Prostate gland (tissue), 2 donors: ENCODE measurements around the gene TMEM131L. TPM values are rescaled to one million over a fixed set of nuclear protein-coding genes. Genes with fewer than 3 reads are reported as not detected.

Experiments
- DNase-seq: peaks from one replicate; pipeline ENCODE4 v3.0.0-alpha.2; 2019; ENCODE audit warnings: low spot score
- H3K27ac ChIP-seq, 2 donors: fragments of 200-600 bp; sonication (generic); 2 replicates each; pipeline ENCODE4 v1.5.1; 2017 to 2019
- H3K27me3 ChIP-seq: fragments of 200-600 bp; sonication (generic); replicated peaks from 2 replicates; pipeline ENCODE4 v1.5.1; 2019; ENCODE audit not compliant: insufficient read depth
- H3K36me3 ChIP-seq, 2 donors: fragments of 200-600 bp; sonication (generic); 1 replicate in 1 of 2; 2 replicates in 1 of 2; pipeline versions ENCODE4 v1.5.1 to v1.8.1; 2017 to 2019
- H3K4me1 ChIP-seq: fragments of 200-600 bp; sonication (generic); replicated peaks from 2 replicates; pipeline ENCODE4 v1.5.1; 2019
- H3K4me3 ChIP-seq, 2 donors: fragments of 200-600 bp; sonication (generic); 2 replicates each; pipeline ENCODE4 v1.5.1; 2017 to 2019
- H3K9me3 ChIP-seq: fragments of 200-600 bp; sonication (generic); 2 replicates; pipeline ENCODE4 v1.5.1; 2017
- POLR2A ChIP-seq: fragments of 450-650 bp; IDR thresholded peaks from one replicate; pipeline ENCODE4 v1.6.1; 2016; ENCODE audit warnings: antibody characterized with exemption, mild to moderate bottlenecking
- POLR2AphosphoS5 ChIP-seq: sonication (generic); formaldehyde crosslinking; IDR thresholded peaks from one replicate; pipeline ENCODE4 v1.6.1; 2017; ENCODE audit warnings: antibody characterized with exemption
- WGBS: methylation state at CpG from one replicate; pipeline ENCODE4 v1.1.5; 2018; 5-methylcytosine and 5-hydroxymethylcytosine counted together
- intact Hi-C: fragments of 100-400 bp; cut with DNase I; formaldehyde crosslinking; loops from one replicate; pipeline ENCODE4 v1.14.2; 2022
- total RNA-seq, 2 donors: library from RNA; depleted of rRNA; stranded (reverse); fragments of >200 nt; gene quantifications; one replicate each; pipeline ENCODE4 v1.1.0, GENCODE V29; 2016
- TF ChIP-seq, protein P1 (sequence below), 4 experiments: fragments of 200-600 bp in 2 of 4; fragments of 450-650 bp in 2 of 4; sonication (generic) in 2 of 4; IDR thresholded peaks; 1 replicate in 3 of 4; 2 replicates in 1 of 4; pipeline ENCODE4 v1.5.1; 2016 to 2019; ENCODE audit warnings: antibody characterized with exemption in 4 of 4, mild to moderate bottlenecking in 2 of 4, moderate library complexity in 2 of 4

The TMEM131L gene
- total RNA-seq, 2 donors from 2014 or later = 9.3 to 12.5 TPM

DNA sequence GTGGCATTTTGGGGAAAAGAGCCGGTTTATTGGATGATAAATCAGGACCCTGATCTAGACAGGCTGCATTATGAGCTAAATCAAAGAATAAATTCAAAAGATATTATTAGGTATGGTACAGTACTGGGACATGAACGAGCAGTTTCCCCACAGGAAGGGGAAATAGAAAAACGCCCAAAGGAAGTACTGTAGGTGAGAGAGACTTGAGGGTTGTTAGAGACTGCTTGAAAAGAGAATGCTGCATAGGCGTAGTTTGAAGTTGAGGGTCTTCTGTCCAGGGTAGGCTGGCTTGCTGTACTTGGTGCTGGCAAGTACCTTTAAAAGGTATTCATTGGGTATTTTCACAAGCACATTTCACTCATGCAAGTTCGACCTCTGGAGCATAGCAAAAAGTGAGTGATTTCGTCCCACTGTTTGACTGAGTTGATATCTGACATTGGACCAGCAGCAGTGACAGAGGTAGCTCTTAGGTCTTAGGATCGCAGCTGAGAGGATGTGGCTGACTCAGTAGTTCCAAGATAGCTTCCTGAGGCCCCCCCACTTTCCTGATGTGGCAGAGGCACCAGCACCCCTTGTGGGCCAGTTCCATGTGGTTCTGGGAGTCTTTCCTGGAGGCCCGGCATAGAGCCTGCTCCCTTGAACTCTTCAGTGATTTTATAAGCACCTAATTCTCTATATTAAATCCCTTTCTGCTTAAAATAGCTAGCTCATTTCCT is 64.3 kb downstream of the TMEM131L start:
- WGBS = 77% methylated on average over 8 of the region's 8 CpGs
- H3K36me3 ChIP-seq = no peaks in the 10 kb centered on the region
- no peak overlapping the region for H3K4me3 ChIP-seq
- intact Hi-C loops = no loop called here
- H3K9me3 ChIP-seq = no peaks in the 10 kb centered on the region
- TF ChIP-seq, protein P1, sequence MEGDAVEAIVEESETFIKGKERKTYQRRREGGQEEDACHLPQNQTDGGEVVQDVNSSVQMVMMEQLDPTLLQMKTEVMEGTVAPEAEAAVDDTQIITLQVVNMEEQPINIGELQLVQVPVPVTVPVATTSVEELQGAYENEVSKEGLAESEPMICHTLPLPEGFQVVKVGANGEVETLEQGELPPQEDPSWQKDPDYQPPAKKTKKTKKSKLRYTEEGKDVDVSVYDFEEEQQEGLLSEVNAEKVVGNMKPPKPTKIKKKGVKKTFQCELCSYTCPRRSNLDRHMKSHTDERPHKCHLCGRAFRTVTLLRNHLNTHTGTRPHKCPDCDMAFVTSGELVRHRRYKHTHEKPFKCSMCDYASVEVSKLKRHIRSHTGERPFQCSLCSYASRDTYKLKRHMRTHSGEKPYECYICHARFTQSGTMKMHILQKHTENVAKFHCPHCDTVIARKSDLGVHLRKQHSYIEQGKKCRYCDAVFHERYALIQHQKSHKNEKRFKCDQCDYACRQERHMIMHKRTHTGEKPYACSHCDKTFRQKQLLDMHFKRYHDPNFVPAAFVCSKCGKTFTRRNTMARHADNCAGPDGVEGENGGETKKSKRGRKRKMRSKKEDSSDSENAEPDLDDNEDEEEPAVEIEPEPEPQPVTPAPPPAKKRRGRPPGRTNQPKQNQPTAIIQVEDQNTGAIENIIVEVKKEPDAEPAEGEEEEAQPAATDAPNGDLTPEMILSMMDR (IDR thresholded peaks at IDR 0.05) = no peak
- TF ChIP-seq POLR2AphosphoS5 (no peak), POLR2A (no peak)
- no peaks in the 10 kb centered on the region for H3K4me1 ChIP-seq
- H3K27me3 ChIP-seq = no peaks in the 10 kb centered on the region
- no peak for DNase-seq
- H3K27ac ChIP-seq = no peak overlapping the region

DNA sequence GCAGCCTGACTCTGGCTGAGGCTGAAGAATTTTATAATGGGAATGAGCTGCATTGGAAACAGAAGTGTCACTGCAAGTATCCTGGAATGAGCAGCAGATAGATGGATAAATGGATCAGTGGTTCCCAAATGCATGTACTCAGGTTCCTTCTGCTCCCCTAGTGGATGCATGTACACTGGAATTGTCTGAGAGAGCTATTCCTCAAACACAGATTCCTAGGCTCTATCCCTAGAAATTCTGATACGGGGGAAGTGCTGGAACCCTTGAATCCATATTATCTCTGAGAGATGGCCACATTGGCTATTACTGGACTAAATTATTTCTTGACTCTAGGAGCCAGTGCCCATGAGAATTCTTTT is 64.8 kb downstream of the TMEM131L start:
- no peak overlapping the region for H3K27ac ChIP-seq
- TF ChIP-seq POLR2A (no peak), POLR2AphosphoS5 (no peak)
- TF ChIP-seq, protein P1 (IDR thresholded peaks at IDR 0.05) = no peak
- H3K9me3 ChIP-seq = no peaks in the 10 kb centered on the region
- no peaks in the 10 kb centered on the region for H3K36me3 ChIP-seq
- no peak overlapping the region for H3K4me3 ChIP-seq
- peaks cover 2% of the 10 kb centered on the region for H3K4me1 ChIP-seq
- intact Hi-C loops = no loop called here
- WGBS = 86% methylated on average over 1 of the region's 1 CpG
- no peak for DNase-seq
- no peaks in the 10 kb centered on the region for H3K27me3 ChIP-seq

DNA sequence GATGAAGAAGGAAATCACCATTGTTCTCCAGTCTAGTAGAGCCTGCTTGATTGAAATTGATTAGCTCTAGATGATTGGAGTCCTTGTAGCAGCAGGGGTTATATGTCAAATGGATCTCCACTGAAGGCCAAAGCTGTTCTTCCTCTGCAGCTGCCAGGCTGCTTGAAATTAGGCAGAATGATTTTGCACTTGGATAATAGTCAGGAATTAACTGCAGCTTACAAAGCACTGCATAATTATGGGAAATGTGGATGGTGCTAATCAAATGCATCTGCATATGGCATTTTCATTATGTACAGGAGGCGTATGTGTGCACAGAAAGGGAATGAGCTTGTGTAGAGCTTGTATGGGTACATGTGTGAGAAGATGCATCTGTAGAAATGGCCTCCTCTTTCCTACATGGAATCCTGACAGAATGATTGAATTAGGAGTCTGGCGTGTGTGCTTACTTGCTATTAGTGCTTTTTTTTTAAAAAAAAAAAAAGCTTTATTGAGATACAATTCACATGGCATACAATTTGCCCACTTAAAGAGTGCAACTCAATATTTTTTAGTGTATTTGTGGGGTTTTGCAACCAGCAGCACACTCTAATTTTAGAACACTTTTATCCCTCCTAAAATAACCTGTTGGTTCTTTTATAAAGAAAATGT is 65.9 kb downstream of the TMEM131L start:
- Histone ChIP-seq H3K4me3 (no peak overlapping the region), H3K36me3 (no peaks in the 10 kb centered on the region), H3K27me3 (no peaks in the 10 kb centered on the region), H3K27ac (no peak overlapping the region), H3K9me3 (no peaks in the 10 kb centered on the region), H3K4me1 (peaks cover 2% of the 10 kb centered on the region)
- 80% methylated on average over 2 of the region's 2 CpGs for WGBS
- no peak for DNase-seq
- TF ChIP-seq, protein P1 (IDR thresholded peaks at IDR 0.05) = no peak
- TF ChIP-seq POLR2A = no peak
- TF ChIP-seq POLR2AphosphoS5 = no peak
- intact Hi-C loops = no loop called here

DNA sequence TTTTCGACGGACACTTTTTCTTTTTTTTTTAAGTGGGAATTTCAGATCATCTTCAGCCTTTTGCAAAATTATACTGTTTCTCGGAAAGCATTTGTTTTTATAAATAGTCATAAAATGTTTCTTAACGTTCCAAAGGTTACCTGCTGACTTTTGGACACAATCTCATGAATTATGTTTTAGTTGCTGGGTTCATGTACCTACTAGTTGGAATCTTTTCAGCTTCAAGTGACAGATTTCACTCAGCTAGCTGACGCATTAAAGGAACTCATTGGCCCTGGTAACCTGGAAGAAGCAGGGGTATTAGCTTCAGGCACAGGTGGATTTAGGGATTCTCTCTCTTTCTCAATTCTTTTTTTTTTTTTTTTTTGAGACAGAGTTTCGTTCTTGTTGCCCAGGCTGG is 66.5 kb downstream of the TMEM131L start:
- Histone ChIP-seq H3K9me3 (no peaks in the 10 kb centered on the region), H3K27ac (no peak overlapping the region), H3K4me1 (peaks cover 2% of the 10 kb centered on the region), H3K36me3 (no peaks in the 10 kb centered on the region), H3K4me3 (no peak overlapping the region), H3K27me3 (no peaks in the 10 kb centered on the region)
- TF ChIP-seq, protein P1 (IDR thresholded peaks at IDR 0.05) = no peak
- TF ChIP-seq POLR2A (no peak), POLR2AphosphoS5 (no peak)
- intact Hi-C loops = no loop called here
- no peak for DNase-seq
- 77% methylated on average over 6 of the region's 6 CpGs for WGBS

DNA sequence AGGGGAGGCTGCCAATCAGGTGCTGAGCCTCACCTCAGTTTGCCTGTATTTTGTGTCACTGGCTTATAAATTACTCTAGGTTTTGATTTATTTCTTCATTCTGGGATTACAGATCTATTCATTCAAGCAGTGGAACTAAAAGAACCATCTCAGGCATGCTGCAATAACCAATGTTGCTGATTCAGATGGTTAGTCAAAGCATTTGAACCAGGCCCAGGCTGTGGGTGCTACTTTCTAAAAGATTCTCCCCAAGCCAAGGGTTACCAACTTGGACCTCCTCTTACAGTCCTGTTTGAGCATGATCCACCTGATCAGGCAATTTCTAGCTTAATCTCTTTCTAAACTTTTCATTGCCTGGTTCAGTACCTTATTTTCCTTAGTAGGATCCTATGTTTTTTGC is 67.2 kb downstream of the TMEM131L start:
- TF ChIP-seq POLR2AphosphoS5 (no peak), POLR2A (no peak)
- TF ChIP-seq, protein P1 (IDR thresholded peaks at IDR 0.05) = no peak
- no peaks in the 10 kb centered on the region for H3K36me3 ChIP-seq
- DNase-seq = no peak
- peaks cover 2% of the 10 kb centered on the region for H3K4me1 ChIP-seq
- intact Hi-C loops = no loop called here
- H3K9me3 ChIP-seq = no peaks in the 10 kb centered on the region
- H3K27me3 ChIP-seq = no peaks in the 10 kb centered on the region
- no peak overlapping the region for H3K27ac ChIP-seq
- no peak overlapping the region for H3K4me3 ChIP-seq
